H1 (cell line): ENCODE data around the gene POLR3C. TPM values are rescaled to one million over a fixed set of nuclear protein-coding genes. Genes with fewer than 3 reads are reported as not detected.

Source experiments
- CTCF ChIA-PET: fragments of 300-600 bp; sonication (Branson Sonifier 250); formaldehyde crosslinking; loops from one replicate; lab custom pipeline; 2021; ENCODE audit not compliant: partially characterized antibody; lab: Charles Lee
- POLR2A ChIA-PET: fragments of 300-600 bp; sonication (Branson Sonifier 250); formaldehyde crosslinking; loops from one replicate; lab custom pipeline; 2021; ENCODE audit warnings: inconsistent platforms; ENCODE audit not compliant: partially characterized antibody; lab: Charles Lee
- DNase-seq, 2 experiments: peaks; one replicate each; pipeline versions ENCODE4 v3.0.0 to v3.0.0-alpha.2; 2010 to 2022; ENCODE audit warnings: low spot score in 2 of 2, low read depth in 1 of 2, mixed read lengths in 1 of 2
- FAIRE-seq: peaks from 2 replicates; lab custom pipeline; 2011; peaks lifted over from hg19 to GRCh38; lab: Jason Lieb, UNC
- H2AFZ ChIP-seq: 2 replicates; pipeline ENCODE4 v1.8.1; 2012; ENCODE audit warnings: low read length, inconsistent platforms
- H2AK5ac ChIP-seq: 2 replicates; pipeline ENCODE4 v1.6.1; 2013; ENCODE audit warnings: low read depth, low read length
- H2BK120ac ChIP-seq: replicated peaks from 2 replicates; pipeline ENCODE3; 2013; ENCODE audit warnings: low read depth, low read length, inconsistent platforms
- H2BK12ac ChIP-seq: 2 replicates; pipeline ENCODE4 v1.6.1; 2013; ENCODE audit warnings: low read depth, low read length
- H2BK15ac ChIP-seq: 2 replicates; pipeline ENCODE4 v1.6.1; 2013; ENCODE audit warnings: low read length
- H2BK20ac ChIP-seq: 2 replicates; pipeline ENCODE4 v1.6.1; 2013; ENCODE audit warnings: low read length
- H2BK5ac ChIP-seq: 2 replicates; pipeline ENCODE4 v1.6.1; 2013; ENCODE audit warnings: low read depth, low read length
- H3K14ac ChIP-seq: 2 replicates; pipeline ENCODE4 v1.6.1; 2013; ENCODE audit warnings: inconsistent platforms; ENCODE audit not compliant: insufficient read length
- H3K18ac ChIP-seq: 2 replicates; pipeline ENCODE4 v1.6.1; 2013; ENCODE audit warnings: low read length; ENCODE audit errors: extremely low read depth
- H3K23ac ChIP-seq: 2 replicates; pipeline ENCODE4 v1.6.1; 2013; ENCODE audit warnings: inconsistent platforms; ENCODE audit not compliant: insufficient read length
- H3K23me2 ChIP-seq: 2 replicates; pipeline ENCODE4 v1.6.1; 2013; ENCODE audit warnings: low read depth, low read length
- H3K27ac ChIP-seq: 2 replicates; pipeline ENCODE4 v1.6.1; 2011; ENCODE audit warnings: low read depth, low read length, inconsistent platforms
- H3K27me3 ChIP-seq, 4 experiments: replicated peaks in 1 of 4; 1 replicate in 1 of 4; 2 replicates in 3 of 4; pipeline versions ENCODE4 v1.6.1 to v1.8.1; 2011 to 2013; ENCODE audit warnings: low read length in 3 of 4, mild to moderate bottlenecking in 3 of 4, inconsistent platforms in 2 of 4, mixed read lengths in 2 of 4, moderate library complexity in 1 of 4; ENCODE audit not compliant: control insufficient read depth in 3 of 4, insufficient read depth in 3 of 4; ENCODE audit errors: extremely low read depth in 1 of 4
- H3K36me3 ChIP-seq, 4 experiments: 2 replicates each; pipeline versions ENCODE4 v1.6.1 to v1.8.1; 2011 to 2013; ENCODE audit warnings: mild to moderate bottlenecking in 4 of 4, low read length in 3 of 4, moderate library complexity in 2 of 4, control low read depth in 1 of 4, inconsistent platforms in 1 of 4; ENCODE audit not compliant: insufficient read depth in 4 of 4, control insufficient read depth in 2 of 4
- H3K4ac ChIP-seq: replicated peaks from 2 replicates; pipeline ENCODE3; 2013; ENCODE audit warnings: low read length, low read depth, mixed read lengths, inconsistent platforms; ENCODE audit not compliant: insufficient read length
- H3K4me1 ChIP-seq, 4 experiments: replicated peaks in 1 of 4; 1 replicate in 1 of 4; 2 replicates in 3 of 4; pipeline versions ENCODE4 v1.6.1 to v1.8.1; 2011 to 2013; ENCODE audit warnings: low read length in 3 of 4, inconsistent platforms in 2 of 4, mixed read lengths in 1 of 4; ENCODE audit not compliant: insufficient read depth in 4 of 4, control insufficient read depth in 3 of 4
- H3K4me2 ChIP-seq, 2 experiments: 2 replicates each; pipeline versions ENCODE4 v1.6.1 to v1.8.1; 2011 to 2013; ENCODE audit warnings: low read depth in 2 of 2, low read length in 2 of 2, control low read depth in 1 of 2, inconsistent platforms in 1 of 2, mild to moderate bottlenecking in 1 of 2; ENCODE audit not compliant: insufficient read depth in 1 of 2
- H3K4me3 ChIP-seq, 4 experiments: fragments of 200-600, 300-600 bp in 1 of 4; sonication (generic), shearing (Covaris generic), sonication (Bioruptor Twin) in 1 of 4; 2 replicates each; pipeline versions ENCODE4 v1.5.1 to v1.8.1; 2011 to 2016; ENCODE audit warnings: low read length in 4 of 4, low read depth in 3 of 4, control low read depth in 2 of 4, inconsistent platforms in 2 of 4, mild to moderate bottlenecking in 2 of 4, mixed read lengths in 1 of 4, moderate library complexity in 1 of 4; ENCODE audit not compliant: insufficient read depth in 2 of 4; ENCODE audit errors: extremely low read depth in 1 of 4
- H3K56ac ChIP-seq: replicated peaks from 2 replicates; pipeline ENCODE3; 2013; ENCODE audit warnings: low read depth, mild to moderate bottlenecking, mixed read lengths, low read length, inconsistent platforms; ENCODE audit not compliant: insufficient read length
- H3K79me1 ChIP-seq: 2 replicates; pipeline ENCODE4 v1.6.1; 2013; ENCODE audit warnings: low read depth, low read length, control low read depth
- H3K79me2 ChIP-seq, 2 experiments: 2 replicates each; pipeline versions ENCODE4 v1.6.1 to v1.8.1; 2012 to 2013; ENCODE audit warnings: low read length in 2 of 2, mild to moderate bottlenecking in 2 of 2, inconsistent platforms in 1 of 2; ENCODE audit not compliant: insufficient read depth in 2 of 2, control insufficient read depth in 1 of 2
- H3K9ac ChIP-seq, 4 experiments: replicated peaks in 1 of 4; 1 replicate in 1 of 4; 2 replicates in 3 of 4; pipeline versions ENCODE4 v1.6.1 to v1.8.1; 2011 to 2013; ENCODE audit warnings: low read depth in 3 of 4, low read length in 3 of 4, control low read depth in 2 of 4, mild to moderate bottlenecking in 2 of 4, moderate library complexity in 2 of 4, inconsistent platforms in 1 of 4; ENCODE audit errors: extremely low read depth in 1 of 4
- H3K9me3 ChIP-seq, 2 experiments: 2 replicates each; pipeline versions ENCODE4 v1.6.1 to v1.8.1; 2012 to 2013; ENCODE audit warnings: mild to moderate bottlenecking in 2 of 2, moderate library complexity in 2 of 2, control low read depth in 1 of 2, inconsistent platforms in 1 of 2, low read depth in 1 of 2, low read length in 1 of 2, mixed read lengths in 1 of 2; ENCODE audit not compliant: insufficient read depth in 2 of 2
- H4K20me1 ChIP-seq, 2 experiments: replicated peaks in 1 of 2; 2 replicates each; pipeline versions ENCODE3 to v1.8.1; 2011 to 2013; ENCODE audit warnings: inconsistent platforms in 2 of 2, low read length in 2 of 2, mild to moderate bottlenecking in 1 of 2; ENCODE audit not compliant: insufficient read depth in 2 of 2, control insufficient read depth in 1 of 2
- H4K5ac ChIP-seq: 2 replicates; pipeline ENCODE4 v1.6.1; 2013; ENCODE audit warnings: low read length, low read depth, mixed read lengths, inconsistent platforms; ENCODE audit not compliant: insufficient read length
- H4K8ac ChIP-seq: 2 replicates; pipeline ENCODE4 v1.8.0; 2013; ENCODE audit warnings: mild to moderate bottlenecking, moderate library complexity, low read length, inconsistent platforms; ENCODE audit not compliant: insufficient read depth; ENCODE audit errors: extremely low read depth
- H4K91ac ChIP-seq: replicated peaks from 2 replicates; pipeline ENCODE3; 2013; ENCODE audit warnings: low read length, mixed read lengths, inconsistent platforms; ENCODE audit not compliant: insufficient read length
- GTF2F1 ChIP-seq: IDR thresholded peaks from 2 replicates; pipeline ENCODE4 v1.6.1; 2012; ENCODE audit warnings: low read depth, low read length, improper control_type of control experiment, borderline replicate concordance
- WGBS, 2 experiments: shearing (Covaris generic) in 1 of 2; methylation state at CpG; one replicate each; pipeline versions ENCODE4 v1.1.6 to v1.1.7; 2013 to 2015; ENCODE audit warnings: low lambda C conversion rate in 2 of 2, mixed read lengths in 2 of 2, inconsistent platforms in 1 of 2, low coverage in 1 of 2, missing lambda C conversion rate in 1 of 2; ENCODE audit not compliant: insufficient replicate concordance in 2 of 2, insufficient coverage in 1 of 2, insufficient read length in 1 of 2; ENCODE audit errors: extremely low coverage in 1 of 2, missing lambda C conversion rate in 1 of 2; 5-methylcytosine and 5-hydroxymethylcytosine counted together
- polyA plus RNA-seq, 7 experiments: library from polyadenylated mRNA; depleted of rRNA in 3 of 7; stranded (reverse) in 5 of 7; unstranded in 2 of 7; fragments of >200 nt in 5 of 7; fragments of 200-250 nt in 2 of 7; gene quantifications; 1 replicate in 5 of 7; 2 replicates in 1 of 7; 4 replicates in 1 of 7; pipeline versions ENCODE4 v1.2.1 to v1.2.3, GENCODE V29; 2011 to 2013; ENCODE audit warnings: missing spikeins in 2 of 7, mixed read lengths in 2 of 7
- total RNA-seq: library from RNA; stranded (reverse); fragmentation: NEBNext Ultra II Directional; extraction: Animal tissue kit (Norgen Biotek cat#: 25700); gene quantifications from 2 replicates; pipeline ENCODE4 v1.2.1, GENCODE V29; 2021

Gene POLR3C
- total and polyA plus RNA-seq, 2 of the 8 experiments (the other 6 are each of a cell fraction or from before 2014, with no cell fraction given): 26.8 TPM

DNA sequence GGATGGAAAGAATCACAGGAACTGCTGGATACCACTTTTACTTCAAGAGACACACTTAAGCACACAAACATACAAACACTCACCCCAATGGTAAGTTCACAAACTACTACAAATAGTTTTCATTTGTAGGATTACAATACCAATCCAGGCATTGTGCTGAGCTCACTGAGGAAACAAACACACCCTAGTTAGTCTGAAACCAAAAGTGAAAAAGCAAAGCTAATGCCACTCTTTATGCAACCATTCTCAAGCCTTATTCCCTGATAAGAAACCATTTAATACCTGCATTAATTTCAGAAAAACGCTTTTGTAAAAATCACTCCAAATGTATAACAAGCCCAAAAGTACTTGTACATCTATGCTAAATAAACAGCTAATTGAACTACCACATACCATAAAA, 38.5 kb upstream of the POLR3C start:
- H3K4me3 ChIP-seq: no peak overlapping the region
- no peak overlapping the region for H2BK120ac ChIP-seq
- peaks cover 0 to 1% of the 10 kb centered on the region in 2 experiments for H4K20me1 ChIP-seq
- CTCF ChIA-PET: no interaction called here
- no peak overlapping the region for H3K14ac ChIP-seq
- FAIRE-seq (no peak), DNase-seq (no peak)
- no peak overlapping the region for H2AK5ac ChIP-seq
- no peaks in the 10 kb centered on the region for H3K23me2 ChIP-seq
- H3K9me3 ChIP-seq: no peaks in the 10 kb centered on the region
- POLR2A ChIA-PET: no interaction called here
- H3K79me1 ChIP-seq: no peaks in the 10 kb centered on the region
- H3K4me2 ChIP-seq: no peak overlapping the region
- no peak overlapping the region for H2BK5ac ChIP-seq
- no peak overlapping the region for H4K5ac ChIP-seq
- no peak overlapping the region for H3K9ac ChIP-seq
- H2BK12ac ChIP-seq: no peak overlapping the region
- H3K18ac ChIP-seq: no peak overlapping the region
- WGBS, 2 experiments: 83% methylated on average over 1 of the region's 1 CpG; no CpG with 5 or more reads in 1 of the 2 experiments
- H3K4me1 ChIP-seq: no peaks in the 10 kb centered on the region
- H4K8ac ChIP-seq: no peak overlapping the region
- TF ChIP-seq GTF2F1: no peak
- no peak overlapping the region for H3K27ac ChIP-seq
- H3K56ac ChIP-seq: no peak overlapping the region
- no peak overlapping the region for H2AFZ ChIP-seq
- no peak overlapping the region for H3K23ac ChIP-seq
- no peak overlapping the region for H2BK20ac ChIP-seq
- H3K4ac ChIP-seq: no peak overlapping the region
- H3K27me3 ChIP-seq: no peaks in the 10 kb centered on the region
- H3K36me3 ChIP-seq: no peaks in the 10 kb centered on the region; a peak in 1 of 8 replicates
- no peak overlapping the region for H4K91ac ChIP-seq
- no peak overlapping the region for H2BK15ac ChIP-seq
- H3K79me2 ChIP-seq: no peaks in the 10 kb centered on the region
